ENCODE results near the gene RNASE4.
"Not testable (repeated sequence)": the region's sequence is repeated elsewhere in the genome, so short reads cannot be mapped to it uniquely, and the experiment has no call there.

RNASE4 gene

GRCh38 chr14:20698934-20699333 is 14.6 kb downstream of the RNASE4 start:
- no peak for DNase-seq (ENCODE audit: low read depth in 2 of 2)

- DNase-seq (ENCODE audit: low read depth in 2 of 2): no peak
Observed at GRCh38 chr14:20699931-20700330, 15.6 kb downstream of the RNASE4 start.

GRCh38 chr14:20700965-20701364 is 16.6 kb downstream of the RNASE4 start:
- not testable (repeated sequence) for DNase-seq (ENCODE audit: low read depth in 2 of 2)

GRCh38 chr14:20706657-20707355 is 22.4 kb downstream of the RNASE4 start:
- DNase-seq (ENCODE audit: low read depth in 2 of 2): no peak

GRCh38 chr14:20707622-20708021 is 23.3 kb downstream of the RNASE4 start:
- no peak for DNase-seq (ENCODE audit: low read depth in 2 of 2)

GRCh38 chr14:20711261-20711660 is 26.9 kb downstream of the RNASE4 start:
- no peak for DNase-seq (ENCODE audit: low read depth in 2 of 2)

GRCh38 chr14:20711685-20712084 is 27.3 kb downstream of the RNASE4 start:
- no peak for DNase-seq (ENCODE audit: low read depth in 2 of 2)

- DNase-seq (ENCODE audit: low read depth in 2 of 2): no peak
Observed at GRCh38 chr14:20712904-20713303, 28.5 kb downstream of the RNASE4 start.

- no peak for DNase-seq (ENCODE audit: low read depth in 2 of 2)
Observed at GRCh38 chr14:20714593-20715250, 30.4 kb downstream of the RNASE4 start.

GRCh38 chr14:20719777-20720176 is 35.4 kb downstream of the RNASE4 start:
- no peak for DNase-seq (ENCODE audit: low read depth in 2 of 2)

- DNase-seq (ENCODE audit: low read depth in 2 of 2): no peak
Observed at GRCh38 chr14:20720741-20721140, 36.4 kb downstream of the RNASE4 start.

- DNase-seq (ENCODE audit: low read depth in 2 of 2): no peak
Observed at GRCh38 chr14:20722016-20722415, 37.7 kb downstream of the RNASE4 start.

GRCh38 chr14:20723488-20723887 is 39.1 kb downstream of the RNASE4 start:
- no peak for DNase-seq (ENCODE audit: low read depth in 2 of 2)

- not testable (repeated sequence) for DNase-seq (ENCODE audit: low read depth in 2 of 2)
Observed at GRCh38 chr14:20726121-20726520, 41.8 kb downstream of the RNASE4 start.

GRCh38 chr14:20726531-20726930 is 42.2 kb downstream of the RNASE4 start:
- no peak for DNase-seq (ENCODE audit: low read depth in 2 of 2)

- DNase-seq (ENCODE audit: low read depth in 2 of 2): no peak
Observed at GRCh38 chr14:20730891-20731290, 46.5 kb downstream of the RNASE4 start.

- DNase-seq (ENCODE audit: low read depth in 2 of 2): no peak
Observed at GRCh38 chr14:20732477-20732876, 48.1 kb downstream of the RNASE4 start.

GRCh38 chr14:20732979-20733635 is 48.7 kb downstream of the RNASE4 start:
- no peak for DNase-seq (ENCODE audit: low read depth in 2 of 2)

GRCh38 chr14:20733684-20734429 is 49.5 kb downstream of the RNASE4 start:
- DNase-seq (ENCODE audit: low read depth in 2 of 2): no peak

GRCh38 chr14:20734430-20734806 is 50.1 kb downstream of the RNASE4 start:
- no peak for DNase-seq (ENCODE audit: low read depth in 2 of 2)

GRCh38 chr14:20738292-20738691 is 53.9 kb downstream of the RNASE4 start:
- DNase-seq (ENCODE audit: low read depth in 2 of 2): not testable (repeated sequence)

GRCh38 chr14:20742132-20742531 is 57.8 kb downstream of the RNASE4 start:
- DNase-seq (ENCODE audit: low read depth in 2 of 2): no peak

All from stimulated activated CD4-positive, alpha-beta T cell treated with anti-CD3 and anti-CD28 coated beads, Interleukin-12 subunit alpha, Interleukin-12 subunit beta, amount 100 ng/mL, for 24 hours (primary cell).